IPS-18a (cell line): ENCODE data around the gene INPP5A.

Experiments used
- H3K27ac ChIP-seq: one replicate; pipeline ENCODE4 v1.5.1; 2013; ENCODE audit warnings: low read length
- H3K27me3 ChIP-seq: one replicate; pipeline ENCODE4 v1.6.1; 2013; ENCODE audit warnings: mild to moderate bottlenecking, low read length; ENCODE audit not compliant: control insufficient read depth, insufficient read depth
- H3K36me3 ChIP-seq: one replicate; pipeline ENCODE4 v1.6.1; 2013; ENCODE audit warnings: low read depth, low read length; ENCODE audit not compliant: control insufficient read depth
- H3K4me1 ChIP-seq: one replicate; pipeline ENCODE4 v1.6.1; 2013; ENCODE audit warnings: low read depth, low read length; ENCODE audit not compliant: control insufficient read depth
- H3K4me3 ChIP-seq: one replicate; pipeline ENCODE4 v1.5.1; 2013; ENCODE audit warnings: low read length
- H3K9ac ChIP-seq: one replicate; pipeline ENCODE4 v1.6.1; 2013; ENCODE audit warnings: mild to moderate bottlenecking, low read length, moderate library complexity
- H3K9me3 ChIP-seq: one replicate; pipeline ENCODE4 v1.6.1; 2013; ENCODE audit warnings: low read depth, low read length; ENCODE audit not compliant: control insufficient read depth

The INPP5A gene

GRCh38 chr10:132626761-132627665 lies 89.4 kb downstream of the INPP5A start:
- Histone ChIP-seq H3K9ac (no peak overlapping the region), H3K27me3 (no peaks in the 10 kb centered on the region), H3K4me1 (peaks cover 12% of the 10 kb centered on the region), H3K4me3 (no peak overlapping the region), H3K36me3 (no peaks in the 10 kb centered on the region), H3K27ac (no peak overlapping the region), H3K9me3 (peaks cover 1% of the 10 kb centered on the region)

- H3K9me3 ChIP-seq, result no peaks in the 10 kb centered on the region
- no peak overlapping the region for H3K27ac ChIP-seq
- no peaks in the 10 kb centered on the region for H3K36me3 ChIP-seq
- H3K4me3 ChIP-seq, result no peak overlapping the region
- no peak overlapping the region for H3K9ac ChIP-seq
- no peaks in the 10 kb centered on the region for H3K27me3 ChIP-seq
- peaks cover 12% of the 10 kb centered on the region for H3K4me1 ChIP-seq
These were observed 90.3 kb downstream of the INPP5A start for GRCh38 chr10:132627666-132628531.

GRCh38 chr10:132628966-132629900 lies 91.6 kb downstream of the INPP5A start:
- no peak overlapping the region for H3K27ac ChIP-seq
- no peak overlapping the region for H3K9ac ChIP-seq
- H3K4me3 ChIP-seq, result no peak overlapping the region
- H3K36me3 ChIP-seq, result no peaks in the 10 kb centered on the region
- H3K27me3 ChIP-seq, result no peaks in the 10 kb centered on the region
- H3K9me3 ChIP-seq, result no peaks in the 10 kb centered on the region
- H3K4me1 ChIP-seq, result peaks cover 12% of the 10 kb centered on the region

GRCh38 chr10:132630156-132630555 lies 92.6 kb downstream of the INPP5A start:
- no peaks in the 10 kb centered on the region for H3K27me3 ChIP-seq
- H3K9me3 ChIP-seq, result no peaks in the 10 kb centered on the region
- no peak overlapping the region for H3K27ac ChIP-seq
- H3K4me1 ChIP-seq, result peaks cover 15% of the 10 kb centered on the region
- H3K9ac ChIP-seq, result no peak overlapping the region
- no peaks in the 10 kb centered on the region for H3K36me3 ChIP-seq
- H3K4me3 ChIP-seq, result no peak overlapping the region

- Histone ChIP-seq H3K9me3 (no peaks in the 10 kb centered on the region), H3K4me3 (no peak overlapping the region), H3K27ac (no peak overlapping the region), H3K9ac (no peak overlapping the region), H3K27me3 (no peaks in the 10 kb centered on the region), H3K36me3 (no peaks in the 10 kb centered on the region), H3K4me1 (peaks cover 11% of the 10 kb centered on the region)
These were observed 93.2 kb downstream of the INPP5A start for GRCh38 chr10:132630666-132631337.

- Histone ChIP-seq H3K27me3 (no peaks in the 10 kb centered on the region), H3K9me3 (no peaks in the 10 kb centered on the region), H3K27ac (no peak overlapping the region), H3K36me3 (no peaks in the 10 kb centered on the region), H3K4me3 (no peak overlapping the region), H3K9ac (no peak overlapping the region), H3K4me1 (peaks cover 11% of the 10 kb centered on the region)
These were observed 93.8 kb downstream of the INPP5A start for GRCh38 chr10:132631338-132631735.

GRCh38 chr10:132632091-132632561 lies 94.5 kb downstream of the INPP5A start:
- Histone ChIP-seq H3K9ac (no peak overlapping the region), H3K27ac (no peak overlapping the region), H3K9me3 (no peaks in the 10 kb centered on the region)

GRCh38 chr10:132632851-132633684 lies 95.5 kb downstream of the INPP5A start:
- Histone ChIP-seq H3K36me3 (no peaks in the 10 kb centered on the region), H3K4me1 (peaks cover 8% of the 10 kb centered on the region), H3K27me3 (no peaks in the 10 kb centered on the region), H3K9ac (no peak overlapping the region), H3K27ac (no peak overlapping the region), H3K9me3 (no peaks in the 10 kb centered on the region), H3K4me3 (no peak overlapping the region)

More at GRCh38 chr10:132632091-132632561, 94.5 kb downstream of the INPP5A start:
- Histone ChIP-seq H3K27me3 (no peaks in the 10 kb centered on the region), H3K4me3 (no peak overlapping the region), H3K4me1 (peaks cover 11% of the 10 kb centered on the region), H3K36me3 (no peaks in the 10 kb centered on the region)

- Histone ChIP-seq H3K9me3 (no peaks in the 10 kb centered on the region), H3K27ac (no peak overlapping the region), H3K27me3 (no peaks in the 10 kb centered on the region), H3K4me1 (peaks cover 7% of the 10 kb centered on the region), H3K4me3 (no peak overlapping the region), H3K9ac (no peak overlapping the region), H3K36me3 (no peaks in the 10 kb centered on the region)
These were observed 96.8 kb downstream of the INPP5A start for GRCh38 chr10:132634241-132634946.
